GM21515 (cell line): Measurements from ENCODE around the gene COL15A1.

ENCODE experiments used
- ATAC-seq: cut with Tn5 transposase; IDR thresholded peaks from one replicate; pipeline ENCODE4 v1.9.1; 2021; ENCODE audit not compliant: unreplicated experiment

Gene COL15A1

GRCh38 chr9:98944057-98944733 lies 488 bp downstream of the COL15A1 start:
- no peak for ATAC-seq

GRCh38 chr9:98944734-98945074 lies 997 bp downstream of the COL15A1 start:
- no peak for ATAC-seq

- ATAC-seq = no peak
Observed at GRCh38 chr9:98949565-98949964, 5.9 kb downstream of the COL15A1 start.

GRCh38 chr9:98950262-98950661 lies 6.6 kb downstream of the COL15A1 start:
- no peak for ATAC-seq

- no peak for ATAC-seq
Observed at GRCh38 chr9:98951967-98952366, 8.3 kb downstream of the COL15A1 start.

GRCh38 chr9:98953581-98954243 lies 10.0 kb downstream of the COL15A1 start:
- no peak for ATAC-seq

GRCh38 chr9:98954244-98954610 lies 10.5 kb downstream of the COL15A1 start:
- ATAC-seq = no peak

- no peak for ATAC-seq
Observed at GRCh38 chr9:98955259-98955658, 11.6 kb downstream of the COL15A1 start.

GRCh38 chr9:98957826-98958225 lies 14.1 kb downstream of the COL15A1 start:
- ATAC-seq = no peak

- no peak for ATAC-seq
Observed at GRCh38 chr9:98958271-98958984, 14.7 kb downstream of the COL15A1 start.

- ATAC-seq = no peak
Observed at GRCh38 chr9:98960409-98960808, 16.7 kb downstream of the COL15A1 start.

GRCh38 chr9:98961513-98962180 lies 17.9 kb downstream of the COL15A1 start:
- no peak for ATAC-seq

- ATAC-seq = no peak
Observed at GRCh38 chr9:98962181-98962560, 18.5 kb downstream of the COL15A1 start.

- ATAC-seq = no peak
Observed at GRCh38 chr9:98962861-98963260, 19.2 kb downstream of the COL15A1 start.

- ATAC-seq = no peak
Observed at GRCh38 chr9:98964201-98964600, 20.5 kb downstream of the COL15A1 start.

GRCh38 chr9:98964911-98965336 lies 21.2 kb downstream of the COL15A1 start:
- ATAC-seq = no peak

GRCh38 chr9:98966676-98967075 lies 23.0 kb downstream of the COL15A1 start:
- ATAC-seq = no peak

GRCh38 chr9:98967257-98967656 lies 23.6 kb downstream of the COL15A1 start:
- no peak for ATAC-seq

GRCh38 chr9:98967680-98968079 lies 24.0 kb downstream of the COL15A1 start:
- no peak for ATAC-seq

GRCh38 chr9:98968601-98969337 lies 25.1 kb downstream of the COL15A1 start:
- no peak for ATAC-seq

- no peak for ATAC-seq
Observed at GRCh38 chr9:98970532-98971041, 26.9 kb downstream of the COL15A1 start.
